HepG2 (cell line): Measurements from ENCODE around the gene THRB. TPM values are rescaled to one million over a fixed set of nuclear protein-coding genes. Genes with fewer than 3 reads are reported as not detected.

Experiments
- ATAC-seq: fragments of 200-7000 bp; cut with Tn5 transposase; 3 replicates; pipeline ENCODE4 v1.9.1; 2020; ENCODE audit warnings: mild to moderate bottlenecking, moderate library complexity
- BruUV-seq: library from RNA; stranded (reverse); fragments of 400-500 nt; replicated peaks from 2 replicates; lab custom pipeline; 2021; lab: Mats Ljungman, UMichigan
- CTCF ChIA-PET: fragments of 300-600 bp; formaldehyde crosslinking; extraction: SDS; loops from one replicate; lab custom pipeline; 2021; ENCODE audit warnings: low total read pairs, inconsistent platforms, low intra/inter-chr PET ratio; lab: Yijun Ruan, JAX
- POLR2A ChIA-PET: fragments of 350-600 bp; sonication (Branson Sonifier 250); formaldehyde crosslinking; loops from one replicate; lab custom pipeline; 2020; ENCODE audit warnings: antibody characterized with exemption, inconsistent platforms; lab: Yijun Ruan, JAX
- DNase-seq: peaks from one replicate; pipeline ENCODE4 v3.0.0-alpha.2; 2015; ENCODE audit warnings: low spot score
- FAIRE-seq: peaks from 3 replicates; lab custom pipeline; 2011; peaks lifted over from hg19 to GRCh38; lab: Jason Lieb, UNC
- H2AFZ ChIP-seq: one replicate; pipeline ENCODE4 v1.6.1; 2011; ENCODE audit warnings: low read length, inconsistent platforms
- H3K27ac ChIP-seq: fragments of 300-600 bp; 3 replicates; pipeline ENCODE4 v1.8.0; 2011; ENCODE audit warnings: mixed run types, mild to moderate bottlenecking, mixed read lengths, low read length, inconsistent platforms; ENCODE audit not compliant: insufficient read depth; ENCODE audit errors: extremely low read length
- H3K27me3 ChIP-seq, 2 experiments: fragments of 200-600 bp in 1 of 2; 2 replicates in 1 of 2; 3 replicates in 1 of 2; pipeline versions ENCODE4 v1.6.0 to v1.8.0; 2011; ENCODE audit warnings: low read length in 2 of 2, mild to moderate bottlenecking in 2 of 2, moderate library complexity in 2 of 2, inconsistent platforms in 1 of 2; ENCODE audit not compliant: insufficient read depth in 2 of 2, control insufficient read depth in 1 of 2
- H3K36me3 ChIP-seq, 2 experiments: fragments of 200-600 bp in 1 of 2; replicated peaks in 1 of 2; 2 replicates in 1 of 2; 3 replicates in 1 of 2; pipeline versions ENCODE4 v1.5.1 to v1.8.0; 2011; ENCODE audit warnings: low read length in 2 of 2, inconsistent platforms in 1 of 2; ENCODE audit not compliant: insufficient read depth in 2 of 2, control insufficient read depth in 1 of 2
- H3K4me1 ChIP-seq: 2 replicates; pipeline ENCODE4 v1.5.1; 2012; ENCODE audit warnings: low read length, inconsistent platforms; ENCODE audit not compliant: insufficient read depth
- H3K4me2 ChIP-seq: 2 replicates; pipeline ENCODE4 v1.6.0; 2011; ENCODE audit warnings: low read depth, low read length, inconsistent platforms
- H3K4me3 ChIP-seq, 3 experiments: fragments of 200-600 bp in 1 of 3; sonication (generic), shearing (Covaris generic) in 1 of 3; replicated peaks in 1 of 3; 2 replicates each; pipeline ENCODE4 v1.5.1; 2011 to 2016; ENCODE audit warnings: low read length in 3 of 3, inconsistent platforms in 2 of 3, low read depth in 2 of 3, mild to moderate bottlenecking in 2 of 3, control low read depth in 1 of 3, mixed read lengths in 1 of 3; ENCODE audit not compliant: insufficient read depth in 1 of 3
- H3K79me2 ChIP-seq: one replicate; pipeline ENCODE4 v1.6.1; 2011; ENCODE audit warnings: low read length, inconsistent platforms; ENCODE audit not compliant: insufficient read depth
- H3K9ac ChIP-seq: 2 replicates; pipeline ENCODE4 v1.6.0; 2011; ENCODE audit warnings: mild to moderate bottlenecking, low read depth, low read length, inconsistent platforms; ENCODE audit not compliant: insufficient read depth
- H3K9me3 ChIP-seq: 2 replicates; pipeline ENCODE4 v1.5.1; 2012; ENCODE audit warnings: mild to moderate bottlenecking, low read length
- H4K20me1 ChIP-seq: 2 replicates; pipeline ENCODE4 v1.6.0; 2011; ENCODE audit warnings: inconsistent platforms, mild to moderate bottlenecking, low read length, moderate library complexity; ENCODE audit not compliant: insufficient read depth
- ARNT2 ChIP-seq: sonication (generic); formaldehyde crosslinking; IDR thresholded peaks from 2 replicates; pipeline ENCODE4 v1.8.0; 2022; ENCODE audit warnings: mild to moderate bottlenecking, low read depth, missing genetic modification reagents, moderate library complexity
- ETV6 ChIP-seq: sonication (generic); formaldehyde crosslinking; conservative IDR thresholded peaks from 2 replicates; pipeline ENCODE4 v1.4.0; 2020; ENCODE audit warnings: missing genetic modification reagents
- MED8 ChIP-seq: sonication (generic); formaldehyde crosslinking; IDR thresholded peaks from 2 replicates; pipeline ENCODE4 v1.8.1; 2023; ENCODE audit warnings: mild to moderate bottlenecking, missing genetic modification reagents; ENCODE audit not compliant: insufficient replicate concordance
- MTA1 ChIP-seq: sonication (generic); formaldehyde crosslinking; IDR thresholded peaks from 2 replicates; pipeline ENCODE4 v1.4.0; 2020; ENCODE audit warnings: missing genetic modification reagents, mild to moderate bottlenecking, borderline replicate concordance
- PHB2 ChIP-seq: fragments of 450-650 bp; IDR thresholded peaks from 2 replicates; pipeline ENCODE4 v1.6.1; 2018; ENCODE audit not compliant: partially characterized antibody
- PTBP1 ChIP-seq: fragments of 200-400 bp; formaldehyde crosslinking; IDR thresholded peaks from 2 replicates; pipeline ENCODE4 v1.6.1; 2018; ENCODE audit warnings: low read length, low read depth; ENCODE audit not compliant: poor library complexity, severe bottlenecking
- SMAD3 ChIP-seq: sonication (generic); formaldehyde crosslinking; IDR thresholded peaks from 2 replicates; pipeline ENCODE4 v1.4.0; 2020; ENCODE audit warnings: missing genetic modification reagents
- TAF1 ChIP-seq: sonication (generic); formaldehyde crosslinking; IDR thresholded peaks from 2 replicates; pipeline ENCODE4 v1.4.0; 2020; ENCODE audit warnings: missing genetic modification reagents
- ZNF18 ChIP-seq: sonication (generic); formaldehyde crosslinking; IDR thresholded peaks from 2 replicates; pipeline ENCODE4 v1.8.0; 2022; ENCODE audit warnings: mild to moderate bottlenecking, missing genetic modification reagents; ENCODE audit not compliant: insufficient replicate concordance
- ZNF441 ChIP-seq: sonication (generic); formaldehyde crosslinking; IDR thresholded peaks from 2 replicates; pipeline ENCODE4 v1.7.0; 2021; ENCODE audit warnings: missing genetic modification reagents, borderline replicate concordance
- ZNF615 ChIP-seq: sonication (generic); formaldehyde crosslinking; IDR thresholded peaks from 2 replicates; pipeline ENCODE4 v1.5.0; 2020; ENCODE audit warnings: mild to moderate bottlenecking, missing genetic modification reagents, borderline replicate concordance
- ZNF781 ChIP-seq: sonication (generic); formaldehyde crosslinking; IDR thresholded peaks from 2 replicates; pipeline ENCODE4 v1.5.1; 2020; ENCODE audit warnings: borderline replicate concordance, mild to moderate bottlenecking, missing genetic modification reagents; ENCODE audit errors: not compliant biosample characterization
- WGBS: methylation state at CpG from one replicate; pipeline ENCODE4 v1.1.6; 2017; ENCODE audit warnings: low lambda C conversion rate; 5-methylcytosine and 5-hydroxymethylcytosine counted together
- in situ Hi-C: cut with HindIII; loops from 2 replicates; pipeline ENCODE4 v1.10.0; 2017; ENCODE audit warnings: low pct_unique_long_range_greater_than_20kb; ENCODE audit not compliant: extremely low pct_ligation_motif_present
- intact Hi-C: fragments of 100-400 bp; cut with micrococcal nuclease; formaldehyde crosslinking; loops from one replicate; pipeline ENCODE4 v1.10.0; 2022; ENCODE audit not compliant: unreplicated experiment
- polyA plus RNA-seq, 8 experiments: library from polyadenylated mRNA; depleted of rRNA in 3 of 8; stranded (reverse) in 7 of 8; unstranded in 1 of 8; fragments of >200 nt; fragmentation: Illumina TruSeq in 4 of 8; extraction: Trizol in 4 of 8; gene quantifications; 2 replicates each; pipeline versions ENCODE4 v1.2.1 to v1.2.3, GENCODE V29; 2011 to 2016; ENCODE audit warnings: low read depth in 4 of 8, missing spikeins in 1 of 8, mixed read lengths in 1 of 8; ENCODE audit not compliant: insufficient read depth in 1 of 8
- total RNA-seq, 5 experiments: library from RNA; depleted of rRNA; stranded (reverse); fragments of >200 nt; fragmentation: Illumina TruSeq; extraction: Trizol; gene quantifications; 2 replicates each; pipeline ENCODE4 v1.2.3, GENCODE V29; 2016; ENCODE audit warnings: low read depth in 1 of 5
- TF ChIP-seq, protein P1 (sequence below): sonication (generic); formaldehyde crosslinking; IDR thresholded peaks from 2 replicates; pipeline ENCODE4 v1.4.0; 2020; ENCODE audit warnings: missing genetic modification reagents
- TF ChIP-seq, protein P2 (sequence below): fragments of 450-650 bp; IDR thresholded peaks from 2 replicates; pipeline ENCODE4 v1.6.1; 2017; ENCODE audit warnings: mild to moderate bottlenecking
- TF ChIP-seq, protein P3 (sequence below): IDR thresholded peaks from 2 replicates; pipeline ENCODE4 v1.6.1; 2016; ENCODE audit warnings: low read depth

Gene THRB
- total and polyA plus RNA-seq, 2 of the 13 experiments (the other 11 are each of a cell fraction or from before 2014, with no cell fraction given): 4.7 to 22.7 TPM

DNA sequence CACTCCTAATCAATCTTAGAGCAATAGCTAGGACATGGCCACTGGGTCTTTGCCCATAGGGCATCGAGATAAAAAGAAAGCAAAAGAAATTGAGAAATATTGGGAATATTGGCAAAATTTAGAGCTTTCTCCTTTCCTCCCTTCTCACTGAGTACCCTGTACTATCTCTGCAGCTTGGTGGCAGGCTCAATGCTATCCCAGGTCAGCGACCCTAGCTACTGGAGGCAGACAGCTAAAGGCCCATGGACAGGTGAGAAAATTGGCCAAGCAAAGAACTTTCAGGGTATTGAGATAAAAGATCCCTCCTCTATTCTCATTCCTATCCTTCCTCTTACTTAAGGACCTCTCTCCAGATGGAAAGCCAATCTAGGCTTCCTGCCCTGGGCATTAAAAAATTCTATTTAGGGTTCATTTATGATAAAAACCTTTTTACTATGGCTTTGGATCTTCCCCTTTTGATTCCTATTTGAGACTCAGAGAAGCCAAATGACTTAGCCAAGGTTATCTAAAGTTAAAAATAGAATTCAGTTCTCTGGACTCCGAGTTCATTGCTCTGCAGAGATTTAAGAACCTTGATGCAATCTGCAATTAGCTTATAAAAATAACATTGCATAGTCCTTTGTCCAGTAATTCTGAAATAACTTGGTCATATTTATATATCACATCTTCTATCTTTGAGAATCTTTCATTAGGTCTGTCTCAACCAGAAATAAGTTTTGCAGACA lies 75.4 kb downstream of the THRB start:
- H3K36me3 ChIP-seq: no peaks in the 10 kb centered on the region; a peak in 1 of 5 replicates
- POLR2A ChIA-PET: interaction anchor here (0.8 to 2.7 kb wide), 2 partner anchors 13 to 32 kb away, joined by 3 to 10 read pairs; no protein-coding TSS in a partner anchor
- no peak overlapping the region for H2AFZ ChIP-seq
- no peaks in the 10 kb centered on the region for H3K27me3 ChIP-seq
- intact Hi-C loops (no loop called here), in situ Hi-C loops (no loop called here)
- H3K4me1 ChIP-seq: peaks cover 32% of the 10 kb centered on the region
- no TSS peak for BruUV-seq
- H3K4me3 ChIP-seq: no peak overlapping the region
- CTCF ChIA-PET: no interaction called here
- 95% methylated on average over 3 of the region's 3 CpGs for WGBS
- no peak overlapping the region for H3K27ac ChIP-seq
- no peak overlapping the region for H3K4me2 ChIP-seq
- no peaks in the 10 kb centered on the region for H3K9me3 ChIP-seq
- FAIRE-seq: no peak
- peaks cover 7% of the 10 kb centered on the region for H3K79me2 ChIP-seq
- H3K9ac ChIP-seq: no peak overlapping the region
- no peak for DNase-seq
- no peak for ATAC-seq
- no peaks in the 10 kb centered on the region for H4K20me1 ChIP-seq
- TF ChIP-seq ZNF615 (CRISPR knock-in tag) (no peak), MTA1 (CRISPR knock-in tag) (no peak), PHB2 (no peak), TAF1 (CRISPR knock-in tag) (no peak), MED8 (no peak), ZNF441 (CRISPR knock-in tag) (no peak), ZNF18 (CRISPR knock-in tag) (no peak), ETV6 (CRISPR knock-in tag) (no peak), SMAD3 (CRISPR knock-in tag) (no peak), PTBP1 (no peak), ARNT2 (CRISPR knock-in tag) (no peak), ZNF781 (CRISPR knock-in tag) (no peak)
- TF ChIP-seq, protein P1, sequence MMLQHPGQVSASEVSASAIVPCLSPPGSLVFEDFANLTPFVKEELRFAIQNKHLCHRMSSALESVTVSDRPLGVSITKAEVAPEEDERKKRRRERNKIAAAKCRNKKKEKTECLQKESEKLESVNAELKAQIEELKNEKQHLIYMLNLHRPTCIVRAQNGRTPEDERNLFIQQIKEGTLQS: no peak
- TF ChIP-seq, protein P2, sequence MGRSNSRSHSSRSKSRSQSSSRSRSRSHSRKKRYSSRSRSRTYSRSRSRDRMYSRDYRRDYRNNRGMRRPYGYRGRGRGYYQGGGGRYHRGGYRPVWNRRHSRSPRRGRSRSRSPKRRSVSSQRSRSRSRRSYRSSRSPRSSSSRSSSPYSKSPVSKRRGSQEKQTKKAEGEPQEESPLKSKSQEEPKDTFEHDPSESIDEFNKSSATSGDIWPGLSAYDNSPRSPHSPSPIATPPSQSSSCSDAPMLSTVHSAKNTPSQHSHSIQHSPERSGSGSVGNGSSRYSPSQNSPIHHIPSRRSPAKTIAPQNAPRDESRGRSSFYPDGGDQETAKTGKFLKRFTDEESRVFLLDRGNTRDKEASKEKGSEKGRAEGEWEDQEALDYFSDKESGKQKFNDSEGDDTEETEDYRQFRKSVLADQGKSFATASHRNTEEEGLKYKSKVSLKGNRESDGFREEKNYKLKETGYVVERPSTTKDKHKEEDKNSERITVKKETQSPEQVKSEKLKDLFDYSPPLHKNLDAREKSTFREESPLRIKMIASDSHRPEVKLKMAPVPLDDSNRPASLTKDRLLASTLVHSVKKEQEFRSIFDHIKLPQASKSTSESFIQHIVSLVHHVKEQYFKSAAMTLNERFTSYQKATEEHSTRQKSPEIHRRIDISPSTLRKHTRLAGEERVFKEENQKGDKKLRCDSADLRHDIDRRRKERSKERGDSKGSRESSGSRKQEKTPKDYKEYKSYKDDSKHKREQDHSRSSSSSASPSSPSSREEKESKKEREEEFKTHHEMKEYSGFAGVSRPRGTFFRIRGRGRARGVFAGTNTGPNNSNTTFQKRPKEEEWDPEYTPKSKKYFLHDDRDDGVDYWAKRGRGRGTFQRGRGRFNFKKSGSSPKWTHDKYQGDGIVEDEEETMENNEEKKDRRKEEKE: no peak
- TF ChIP-seq, protein P3, sequence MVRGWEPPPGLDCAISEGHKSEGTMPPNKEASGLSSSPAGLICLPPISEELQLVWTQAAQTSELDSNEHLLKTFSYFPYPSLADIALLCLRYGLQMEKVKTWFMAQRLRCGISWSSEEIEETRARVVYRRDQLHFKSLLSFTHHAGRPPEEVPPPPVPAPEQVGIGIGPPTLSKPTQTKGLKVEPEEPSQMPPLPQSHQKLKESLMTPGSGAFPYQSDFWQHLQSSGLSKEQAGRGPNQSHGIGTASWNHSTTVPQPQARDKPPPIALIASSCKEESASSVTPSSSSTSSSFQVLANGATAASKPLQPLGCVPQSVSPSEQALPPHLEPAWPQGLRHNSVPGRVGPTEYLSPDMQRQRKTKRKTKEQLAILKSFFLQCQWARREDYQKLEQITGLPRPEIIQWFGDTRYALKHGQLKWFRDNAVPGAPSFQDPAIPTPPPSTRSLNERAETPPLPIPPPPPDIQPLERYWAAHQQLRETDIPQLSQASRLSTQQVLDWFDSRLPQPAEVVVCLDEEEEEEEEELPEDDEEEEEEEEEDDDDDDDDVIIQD (CRISPR knock-in tag): no peak
